ENCODE data around the gene ACAP3.
"Not testable (repeated sequence)": the region's sequence is repeated elsewhere in the genome, so short reads cannot be mapped to it uniquely, and the experiment has no call there.

ACAP3 gene

DNA sequence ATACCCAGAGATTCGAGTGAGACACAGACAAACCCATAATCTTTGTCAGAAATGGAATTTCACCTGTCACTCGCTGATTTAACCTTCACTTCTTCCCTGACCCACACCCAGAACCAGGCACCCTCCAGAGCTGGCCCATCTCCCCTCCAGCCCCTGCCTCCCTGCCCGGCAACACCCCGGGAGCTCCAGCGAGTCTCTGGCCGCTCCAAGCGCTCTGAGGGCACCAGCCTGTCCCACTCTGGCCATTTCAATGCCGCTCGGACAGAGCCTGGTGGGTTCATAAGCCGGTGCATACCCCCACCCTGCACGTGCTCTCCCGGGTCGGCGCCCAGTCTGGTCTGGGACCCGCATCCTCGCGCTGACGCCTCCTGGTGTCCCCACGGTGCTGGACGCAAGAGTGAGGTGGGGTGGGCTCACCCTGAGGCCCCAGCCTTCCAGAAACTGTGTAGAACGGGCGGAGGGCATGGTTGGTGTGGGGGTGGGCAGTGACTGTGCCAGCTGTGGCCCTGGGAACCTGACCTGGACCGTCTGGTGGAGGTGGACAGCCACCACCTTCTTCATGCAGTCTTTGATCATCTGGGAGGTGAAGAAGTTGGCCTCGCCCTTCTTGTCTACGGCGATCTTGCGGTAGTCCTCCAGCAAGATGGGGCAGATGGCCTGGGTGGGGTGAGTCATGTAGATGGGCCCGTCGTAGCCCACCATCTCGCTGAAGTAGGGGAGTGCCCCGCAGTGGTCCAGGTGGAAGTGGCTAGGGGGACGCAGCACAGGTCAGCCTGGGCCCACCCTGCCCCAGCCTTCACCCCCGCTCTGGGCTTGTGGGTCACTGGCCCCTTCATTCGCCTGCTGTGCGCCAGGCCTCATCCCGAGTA lies 11.3 kb upstream of the ACAP3 start:
- H3K4me3 ChIP-seq (ENCODE audit: low read length) = no peak overlapping the region
- no peak for TF ChIP-seq ZNF274 (IDR thresholded peaks at IDR 0.05; ENCODE audit: low read depth, low read length)

GRCh38 chr1:1318131-1318652 lies 10.5 kb upstream of the ACAP3 start:
- no peak for TF ChIP-seq ZNF274 (IDR thresholded peaks at IDR 0.05; ENCODE audit: low read depth, low read length)
- H3K4me3 ChIP-seq (ENCODE audit: low read length) = no peak overlapping the region

DNA sequence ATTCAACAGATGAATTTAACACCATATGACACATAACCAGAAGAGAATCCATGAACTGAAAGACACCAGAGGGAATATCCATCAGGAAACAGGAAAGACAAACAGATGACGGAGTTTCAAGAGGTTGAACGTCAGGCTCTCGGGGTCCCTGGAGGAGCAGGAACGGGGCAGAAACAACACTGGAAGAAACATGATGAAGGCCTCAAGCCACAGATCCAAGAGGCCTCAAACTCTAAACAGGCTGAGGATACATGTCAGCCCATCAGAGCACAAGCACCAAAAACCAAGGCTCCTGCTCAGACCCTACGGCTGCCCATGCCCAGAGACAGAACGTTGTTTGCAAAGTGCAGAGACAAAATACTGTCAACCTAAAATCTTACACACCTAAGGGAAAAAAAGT lies 9.7 kb upstream of the ACAP3 start:
- no peak overlapping the region for H3K4me3 ChIP-seq (ENCODE audit: low read length)

DNA sequence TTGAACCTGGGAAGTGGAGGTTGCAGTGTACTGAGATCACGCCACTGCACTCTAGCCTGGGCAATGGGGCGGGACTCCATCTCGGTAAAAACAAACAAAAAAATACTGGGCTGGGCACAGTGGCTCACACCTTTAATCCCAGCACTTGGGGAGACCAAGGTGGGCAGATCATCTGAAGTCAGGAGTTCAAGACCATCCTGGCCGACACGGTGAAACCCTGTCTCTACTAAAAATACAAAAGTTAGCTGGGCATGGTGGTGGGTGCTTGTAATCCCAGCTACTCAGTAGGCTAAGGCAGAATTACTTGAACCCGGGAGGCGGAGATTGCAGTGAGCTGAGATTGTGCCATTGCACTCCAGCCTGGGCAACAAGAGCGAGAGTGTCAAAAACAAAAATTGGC lies 8.5 kb upstream of the ACAP3 start:
- not testable (repeated sequence) for H3K4me3 ChIP-seq (ENCODE audit: low read length)

More for the DNA sequence above, 9.7 kb upstream of the ACAP3 start:
- TF ChIP-seq ZNF274 (IDR thresholded peaks at IDR 0.05; ENCODE audit: low read depth, low read length) = no peak

GRCh38 chr1:1315435-1315954 lies 7.8 kb upstream of the ACAP3 start:
- H3K4me3 ChIP-seq (ENCODE audit: low read length) = no peak overlapping the region
- no peak for TF ChIP-seq ZNF274 (IDR thresholded peaks at IDR 0.05; ENCODE audit: low read depth, low read length)

DNA sequence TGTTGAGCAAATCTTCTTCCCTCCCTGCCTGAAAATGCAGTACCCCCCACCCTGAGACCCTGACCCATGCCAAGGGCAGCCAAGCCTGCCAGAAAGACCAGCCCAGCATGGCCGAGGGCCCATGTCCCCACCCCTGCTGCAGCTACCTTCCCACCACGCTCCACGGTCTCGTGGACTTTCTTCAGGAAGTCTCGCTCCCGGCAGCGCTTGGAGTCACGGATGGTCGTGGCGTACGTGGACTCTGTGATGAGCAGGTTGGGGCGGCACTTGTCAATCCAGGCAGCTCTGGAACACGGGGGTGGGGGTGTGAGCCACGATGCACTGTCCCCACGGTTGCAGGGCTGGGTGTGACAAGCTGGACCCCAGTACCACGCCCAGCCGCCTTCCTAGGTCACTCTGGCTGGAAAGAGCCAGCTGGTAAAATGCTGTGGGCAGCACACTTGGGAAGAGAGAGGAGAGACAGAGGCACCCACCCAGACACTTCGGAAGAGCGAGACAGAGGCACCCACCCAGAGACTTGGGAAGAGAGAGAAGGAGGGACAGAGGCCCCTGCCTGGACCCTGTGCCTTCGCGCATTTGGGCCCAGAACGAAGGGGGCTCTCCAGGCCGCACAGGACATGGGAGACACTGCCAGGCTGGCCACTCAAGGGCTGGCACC lies 7.1 kb upstream of the ACAP3 start:
- TF ChIP-seq ZNF274 (IDR thresholded peaks at IDR 0.05; ENCODE audit: low read depth, low read length) = no peak
- no peak overlapping the region for H3K4me3 ChIP-seq (ENCODE audit: low read length)

DNA sequence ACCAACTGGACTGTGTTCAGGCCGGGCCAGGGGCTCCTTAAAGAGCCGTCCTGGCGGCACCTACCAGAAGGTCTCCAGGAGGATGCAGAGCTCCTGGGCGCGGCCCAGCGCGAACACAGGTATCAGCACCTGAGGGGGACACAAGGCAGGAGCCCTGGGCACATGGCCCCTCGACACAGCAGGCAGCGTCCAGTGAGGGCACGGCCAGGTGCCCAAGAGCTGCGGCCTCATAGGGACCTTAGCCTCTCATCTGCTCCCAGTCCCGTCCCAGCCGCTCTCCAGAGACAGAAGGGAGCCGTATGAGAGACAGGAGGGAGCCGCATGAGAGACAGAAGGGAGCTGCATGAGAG lies 6.5 kb upstream of the ACAP3 start:
- no peak overlapping the region for H3K4me3 ChIP-seq (ENCODE audit: low read length)
- no peak for TF ChIP-seq ZNF274 (IDR thresholded peaks at IDR 0.05; ENCODE audit: low read depth, low read length)

DNA sequence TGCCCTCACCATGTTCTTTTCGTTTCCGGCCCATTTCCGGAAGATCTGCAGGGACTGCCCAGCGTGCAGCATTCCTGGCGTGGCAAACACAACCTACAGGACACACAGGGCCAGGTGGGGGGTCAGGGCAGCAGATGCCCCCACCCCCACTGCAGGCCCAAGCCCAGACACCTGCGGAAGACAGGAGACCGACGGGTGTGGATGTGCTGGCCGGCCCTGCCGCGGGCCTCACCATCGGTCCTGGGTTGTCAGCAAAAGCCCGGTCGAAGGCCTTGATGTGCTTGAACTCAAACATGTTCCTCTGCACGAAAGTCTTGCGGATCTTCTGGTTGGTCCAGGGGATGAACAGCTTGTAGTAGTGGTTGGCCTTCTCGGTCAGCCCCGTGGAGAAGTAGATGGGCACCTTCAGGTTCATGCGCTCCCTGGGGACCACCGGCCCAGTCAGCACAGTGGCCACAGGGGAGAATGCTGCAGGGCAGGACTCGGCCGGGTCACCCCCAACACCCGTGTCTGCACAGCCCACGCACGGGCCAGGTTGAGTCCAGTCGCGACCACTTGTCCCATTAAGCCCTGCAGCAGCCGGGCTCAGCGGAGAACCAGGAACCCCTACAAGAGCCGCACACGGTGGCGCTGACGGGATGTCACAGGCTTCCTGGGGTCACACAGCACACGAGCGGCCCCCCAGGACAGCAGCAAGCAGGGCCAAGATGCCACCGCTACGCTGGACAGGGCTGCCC lies 5.9 kb upstream of the ACAP3 start:
- TF ChIP-seq ZNF274 (IDR thresholded peaks at IDR 0.05; ENCODE audit: low read depth, low read length) = no peak
- no peak overlapping the region for H3K4me3 ChIP-seq (ENCODE audit: low read length)

DNA sequence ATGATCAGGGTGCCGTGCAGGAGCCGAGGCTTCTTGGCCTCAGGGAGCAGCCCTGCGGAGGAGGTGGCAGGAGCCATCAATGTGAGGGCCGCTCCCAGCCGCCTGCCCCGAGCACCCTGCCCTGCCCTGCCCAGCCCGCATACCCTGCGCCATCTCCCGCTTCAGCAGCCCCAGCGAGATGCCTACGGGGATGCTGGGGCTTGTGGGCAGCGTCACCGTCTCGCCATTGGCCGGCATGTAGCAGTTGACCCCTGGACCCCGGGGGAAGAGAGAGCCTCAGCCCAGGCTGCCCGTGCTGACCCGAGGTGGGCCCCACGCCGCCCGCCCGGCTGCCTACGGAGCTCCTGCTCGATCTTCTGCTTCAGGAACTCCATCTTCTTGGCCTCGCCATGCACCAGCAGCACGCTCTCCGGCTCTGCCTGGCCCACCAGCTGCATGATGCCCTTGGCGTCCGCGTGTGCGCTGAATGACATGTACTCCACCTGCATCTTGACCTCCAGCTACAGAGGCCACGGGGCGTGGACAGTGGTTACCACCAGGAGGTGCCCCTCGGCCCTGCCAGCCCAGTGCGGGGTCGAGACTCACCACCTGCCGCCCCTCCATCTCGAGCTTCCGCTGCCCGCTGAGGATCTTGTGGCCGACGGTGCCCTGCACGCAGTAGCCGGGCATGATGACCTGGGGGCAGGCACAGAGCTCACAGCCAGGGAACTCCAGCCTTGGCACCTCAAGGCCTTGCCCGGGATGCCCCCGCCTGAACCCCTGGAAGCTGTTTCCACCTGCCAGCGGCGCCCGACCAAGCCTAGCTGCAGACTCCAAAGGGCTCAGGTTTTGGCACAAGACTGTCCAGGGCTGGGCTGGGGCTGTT lies 5.0 kb upstream of the ACAP3 start:
- no peak overlapping the region for H3K4me3 ChIP-seq (ENCODE audit: low read length)
- no peak for TF ChIP-seq ZNF274 (IDR thresholded peaks at IDR 0.05; ENCODE audit: low read depth, low read length)

- no peak for TF ChIP-seq ZNF274 (IDR thresholded peaks at IDR 0.05; ENCODE audit: low read depth, low read length)
- no peak overlapping the region for H3K4me3 ChIP-seq (ENCODE audit: low read length)
These were observed 3.7 kb upstream of the ACAP3 start for GRCh38 chr1:1311107-1312104.

DNA sequence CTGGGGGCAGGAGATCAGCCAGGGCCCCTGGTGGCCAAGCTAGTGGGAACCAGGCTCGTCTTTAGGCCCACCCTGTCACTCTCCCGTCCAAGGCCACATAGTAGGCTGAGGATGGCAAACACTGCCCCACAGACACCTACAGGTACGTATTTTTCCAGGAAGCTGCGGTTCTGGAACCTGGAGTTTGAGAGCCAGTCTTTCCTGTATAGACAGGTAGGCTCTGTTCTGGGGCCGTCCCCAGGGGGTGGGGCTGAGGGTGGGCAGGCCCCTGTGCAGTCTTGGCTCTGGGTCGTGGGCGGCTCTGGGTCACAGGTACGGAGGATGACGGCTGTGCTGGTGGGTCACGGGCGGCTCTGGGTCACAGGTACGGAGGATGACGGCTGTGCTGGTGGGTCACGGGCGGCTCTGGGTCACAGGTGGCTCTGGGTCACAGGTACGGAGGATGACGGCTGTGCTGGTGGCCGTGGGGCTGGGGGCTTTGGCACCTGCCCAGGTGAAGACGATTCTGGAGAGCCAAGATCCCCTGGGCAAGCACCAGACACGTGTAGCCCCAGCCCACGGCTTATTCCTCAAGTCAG lies 2.8 kb upstream of the ACAP3 start:
- no peak overlapping the region for H3K4me3 ChIP-seq (ENCODE audit: low read length)
- no peak for TF ChIP-seq ZNF274 (IDR thresholded peaks at IDR 0.05; ENCODE audit: low read depth, low read length)

GRCh38 chr1:1310109-1310385 lies 2.3 kb upstream of the ACAP3 start:
- no peak for TF ChIP-seq ZNF274 (IDR thresholded peaks at IDR 0.05; ENCODE audit: low read depth, low read length)
- no peak overlapping the region for H3K4me3 ChIP-seq (ENCODE audit: low read length)

Data from GM08714 (cell line).